ENCODE measurements around the gene PRR36. TPM values are rescaled to one million over a fixed set of nuclear protein-coding genes. Genes with fewer than 3 reads are reported as not detected.
A peak's percentile ranks its signal among the peaks of the same experiment; 100 is the strongest.

PRR36 gene
- total RNA-seq, 1 donor, result not detected

DNA sequence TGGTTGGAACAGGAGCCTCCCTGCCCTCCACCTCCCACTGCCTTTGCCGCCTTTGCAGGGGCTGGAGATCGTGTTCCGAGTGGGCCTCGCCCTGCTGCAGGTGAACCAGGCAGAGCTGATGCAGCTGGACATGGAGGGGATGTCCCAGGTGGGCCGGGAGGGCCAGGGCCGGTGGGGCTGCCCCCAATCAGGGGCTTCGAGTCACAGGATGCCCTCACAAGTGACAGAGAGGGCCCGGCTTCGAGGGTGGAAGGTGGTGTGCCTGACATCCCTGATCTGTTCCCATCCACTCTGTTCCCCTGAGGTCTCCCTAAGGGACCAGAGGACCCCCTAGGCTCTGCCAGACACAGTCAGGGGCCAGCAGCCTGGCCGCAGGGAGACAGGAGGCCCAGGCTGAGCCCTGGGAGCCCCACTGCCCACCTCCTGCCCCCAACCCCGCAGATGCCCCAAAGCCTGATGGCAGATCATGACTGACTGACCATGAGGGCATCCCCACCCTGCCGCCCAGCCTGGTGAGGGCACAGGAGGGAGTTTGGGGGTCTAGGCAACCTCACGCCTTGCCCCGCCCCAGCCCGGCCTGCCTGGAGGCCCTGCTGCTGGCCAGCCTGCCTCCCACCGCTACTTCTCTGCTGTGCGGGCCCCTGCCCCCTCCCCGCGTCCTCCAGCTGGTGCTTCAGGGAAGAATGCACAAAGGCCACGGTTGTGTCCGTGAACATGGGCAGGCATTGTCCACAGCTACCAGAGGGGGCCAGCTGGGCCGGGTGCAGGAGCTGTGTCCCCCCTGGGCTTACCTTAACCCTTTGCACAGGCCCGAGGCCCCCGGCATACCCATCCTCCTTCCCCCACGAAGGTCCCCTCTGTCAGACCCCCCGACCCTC is 22.3 kb downstream of the PRR36 start:
- Histone ChIP-seq H3K27ac (ENCODE audit: low read depth, low read length) (no peak overlapping the region), H3K36me3 (ENCODE audit: insufficient read depth, low read length) (no peaks in the 10 kb centered on the region), H3K4me1 (ENCODE audit: insufficient read depth, low read length) (no peaks in the 10 kb centered on the region), H2AFZ (ENCODE audit: low read length) (no peak overlapping the region), H3K79me2 (ENCODE audit: insufficient read depth, low read length) (no peaks in the 10 kb centered on the region), H3K9me3 (ENCODE audit: low read depth, low read length) (no peaks in the 10 kb centered on the region), H4K20me1 (ENCODE audit: insufficient read depth, low read length) (no peaks in the 10 kb centered on the region), H3K27me3 (ENCODE audit: insufficient read depth, low read length) (no peaks in the 10 kb centered on the region), H3K4me2 (ENCODE audit: insufficient read depth, low read length) (no peak overlapping the region), H3K4me3 (ENCODE audit: insufficient read depth, low read length) (no peak overlapping the region)
- TF ChIP-seq, protein P1, sequence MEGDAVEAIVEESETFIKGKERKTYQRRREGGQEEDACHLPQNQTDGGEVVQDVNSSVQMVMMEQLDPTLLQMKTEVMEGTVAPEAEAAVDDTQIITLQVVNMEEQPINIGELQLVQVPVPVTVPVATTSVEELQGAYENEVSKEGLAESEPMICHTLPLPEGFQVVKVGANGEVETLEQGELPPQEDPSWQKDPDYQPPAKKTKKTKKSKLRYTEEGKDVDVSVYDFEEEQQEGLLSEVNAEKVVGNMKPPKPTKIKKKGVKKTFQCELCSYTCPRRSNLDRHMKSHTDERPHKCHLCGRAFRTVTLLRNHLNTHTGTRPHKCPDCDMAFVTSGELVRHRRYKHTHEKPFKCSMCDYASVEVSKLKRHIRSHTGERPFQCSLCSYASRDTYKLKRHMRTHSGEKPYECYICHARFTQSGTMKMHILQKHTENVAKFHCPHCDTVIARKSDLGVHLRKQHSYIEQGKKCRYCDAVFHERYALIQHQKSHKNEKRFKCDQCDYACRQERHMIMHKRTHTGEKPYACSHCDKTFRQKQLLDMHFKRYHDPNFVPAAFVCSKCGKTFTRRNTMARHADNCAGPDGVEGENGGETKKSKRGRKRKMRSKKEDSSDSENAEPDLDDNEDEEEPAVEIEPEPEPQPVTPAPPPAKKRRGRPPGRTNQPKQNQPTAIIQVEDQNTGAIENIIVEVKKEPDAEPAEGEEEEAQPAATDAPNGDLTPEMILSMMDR (IDR thresholded peaks at IDR 0.05; ENCODE audit: extremely low read depth, low read depth, low read length), result no peak
- DNase-seq (ENCODE audit: insufficient read length, low spot score, missing footprints), result peak; percentile 84

GRCh38 chr19:7850945-7851622 is 23.1 kb downstream of the PRR36 start:
- peak; percentile 76 for DNase-seq (ENCODE audit: insufficient read length, low spot score, missing footprints)
- no peak overlapping the region for H3K4me3 ChIP-seq (ENCODE audit: insufficient read depth, low read length)
- no peaks in the 10 kb centered on the region for H3K36me3 ChIP-seq (ENCODE audit: insufficient read depth, low read length)
- H3K4me2 ChIP-seq (ENCODE audit: insufficient read depth, low read length), result no peak overlapping the region
- H3K27ac ChIP-seq (ENCODE audit: low read depth, low read length), result no peak overlapping the region
- H2AFZ ChIP-seq (ENCODE audit: low read length), result no peak overlapping the region
- no peaks in the 10 kb centered on the region for H3K9me3 ChIP-seq (ENCODE audit: low read depth, low read length)
- TF ChIP-seq, protein P1 (IDR thresholded peaks at IDR 0.05; ENCODE audit: extremely low read depth, low read depth, low read length), result no peak
- no peaks in the 10 kb centered on the region for H3K79me2 ChIP-seq (ENCODE audit: insufficient read depth, low read length)
- H3K4me1 ChIP-seq (ENCODE audit: insufficient read depth, low read length), result no peaks in the 10 kb centered on the region
- no peaks in the 10 kb centered on the region for H3K27me3 ChIP-seq (ENCODE audit: insufficient read depth, low read length)
- H4K20me1 ChIP-seq (ENCODE audit: insufficient read depth, low read length), result no peaks in the 10 kb centered on the region

DNA sequence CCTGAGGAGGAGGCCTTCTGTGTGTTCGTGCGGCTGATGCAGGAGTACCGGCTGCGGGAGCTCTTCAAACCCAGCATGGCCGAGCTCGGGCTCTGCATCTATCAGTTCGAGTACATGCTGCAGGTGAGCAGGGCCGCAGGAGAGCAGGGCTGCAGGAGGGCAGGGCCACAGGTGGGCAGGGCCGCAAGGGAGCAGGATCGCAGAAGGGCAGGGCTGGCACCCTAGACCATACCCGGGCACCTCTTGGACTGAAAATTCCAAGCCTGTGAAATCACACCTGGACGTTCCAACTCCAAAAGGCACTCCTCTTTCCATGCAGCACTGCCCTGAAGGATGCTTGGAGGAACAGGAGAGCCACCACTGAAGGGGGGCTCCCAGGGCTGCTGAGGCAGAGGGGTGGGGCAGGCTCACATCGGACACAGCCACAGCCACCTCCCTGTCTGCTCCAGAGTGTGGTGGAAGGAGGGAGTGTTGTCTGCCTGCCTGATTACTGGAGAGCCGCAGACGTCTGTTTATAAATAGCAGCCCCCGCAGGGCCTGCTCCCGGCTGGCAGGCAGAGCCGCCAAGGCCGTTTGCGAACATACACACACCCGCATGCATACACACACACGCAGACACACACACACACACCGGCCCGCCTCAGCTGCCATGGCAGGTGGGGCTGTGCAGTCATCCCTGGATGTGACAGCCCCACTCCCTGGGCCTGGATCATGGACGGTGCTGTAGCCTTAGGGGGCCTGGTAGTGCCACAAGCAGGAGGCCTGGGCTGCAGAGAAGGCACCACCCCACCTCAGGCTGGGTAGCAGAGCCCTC is 24.0 kb downstream of the PRR36 start:
- Histone ChIP-seq H3K79me2 (ENCODE audit: insufficient read depth, low read length) (no peaks in the 10 kb centered on the region), H3K4me1 (ENCODE audit: insufficient read depth, low read length) (no peaks in the 10 kb centered on the region), H3K36me3 (ENCODE audit: insufficient read depth, low read length) (no peaks in the 10 kb centered on the region), H3K27ac (ENCODE audit: low read depth, low read length) (no peak overlapping the region), H4K20me1 (ENCODE audit: insufficient read depth, low read length) (peaks cover 3% of the 10 kb centered on the region), H3K4me3 (ENCODE audit: insufficient read depth, low read length) (no peak overlapping the region), H2AFZ (ENCODE audit: low read length) (no peak overlapping the region), H3K9me3 (ENCODE audit: low read depth, low read length) (no peaks in the 10 kb centered on the region), H3K27me3 (ENCODE audit: insufficient read depth, low read length) (no peaks in the 10 kb centered on the region), H3K4me2 (ENCODE audit: insufficient read depth, low read length) (no peak overlapping the region)
- TF ChIP-seq, protein P1 (IDR thresholded peaks at IDR 0.05; ENCODE audit: extremely low read depth, low read depth, low read length), result no peak
- peak; percentile 86 for DNase-seq (ENCODE audit: insufficient read length, low spot score, missing footprints)
